Upper lobe of right lung (tissue), 1 donor: ENCODE results near the gene SCGB1D2. TPM values are rescaled to one million over a fixed set of nuclear protein-coding genes. Genes with fewer than 3 reads are reported as not detected.

Source experiments
- ATAC-seq: fragments of 200-7000 bp; cut with Tn5 transposase; one replicate; pipeline ENCODE4 v1.9.1; 2020; ENCODE audit warnings: mild to moderate bottlenecking, moderate library complexity
- DNase-seq: peaks from one replicate; pipeline ENCODE4 v3.0.0-alpha.2; 2020
- H3K27ac ChIP-seq: fragments of 200-600 bp; one replicate; pipeline ENCODE4 v1.8.0; 2022
- H3K27me3 ChIP-seq: fragments of 200-600 bp; one replicate; pipeline ENCODE4 v1.8.0; 2022; ENCODE audit warnings: mild to moderate bottlenecking
- H3K36me3 ChIP-seq: fragments of 200-600 bp; one replicate; pipeline ENCODE4 v1.8.0; 2022
- H3K4me1 ChIP-seq: fragments of 200-600 bp; one replicate; pipeline ENCODE4 v1.8.0; 2022
- H3K4me3 ChIP-seq: fragments of 200-600 bp; one replicate; pipeline ENCODE4 v1.8.0; 2022; ENCODE audit warnings: mild to moderate bottlenecking
- H3K9me3 ChIP-seq: fragments of 200-600 bp; one replicate; pipeline ENCODE4 v1.8.0; 2022
- CTCF ChIP-seq: fragments of 200-600 bp; IDR thresholded peaks from one replicate; pipeline ENCODE4 v1.8.0; 2022; ENCODE audit warnings: antibody characterized with exemption
- intact Hi-C: fragments of 100-400 bp; cut with DNase I; formaldehyde crosslinking; loops from one replicate; pipeline ENCODE4 v1.11.0; 2022
- total RNA-seq: library from RNA; stranded (reverse); fragmentation: NEBNext Ultra II Directional; extraction: Animal tissue kit (Norgen Biotek cat#: 25700); gene quantifications from one replicate; pipeline ENCODE4 v1.2.1, GENCODE V29; 2021
- donor health status: DM: no; HTN: yes; CAD: no; lungs with severe emphysema.

SCGB1D2 gene
- total RNA-seq, 1 donor from 2014 or later = not detected

GRCh38 chr11:62273789-62274275 lies 31.8 kb downstream of the SCGB1D2 start:
- H3K4me1 ChIP-seq = no peaks in the 10 kb centered on the region
- no peaks in the 10 kb centered on the region for H3K9me3 ChIP-seq
- H3K36me3 ChIP-seq = no peaks in the 10 kb centered on the region
- intact Hi-C loops = no loop called here
- no peaks in the 10 kb centered on the region for H3K27me3 ChIP-seq
- no peak for ATAC-seq
- H3K27ac ChIP-seq = no peak overlapping the region
- DNase-seq = no peak
- TF ChIP-seq CTCF = no peak
- H3K4me3 ChIP-seq = no peak overlapping the region

- no peak for TF ChIP-seq CTCF
- H3K27me3 ChIP-seq = no peaks in the 10 kb centered on the region
- no peak for DNase-seq
- H3K4me3 ChIP-seq = no peak overlapping the region
- no peaks in the 10 kb centered on the region for H3K9me3 ChIP-seq
- ATAC-seq = no peak
- H3K4me1 ChIP-seq = no peaks in the 10 kb centered on the region
- intact Hi-C loops = no loop called here
- H3K36me3 ChIP-seq = no peaks in the 10 kb centered on the region
- no peak overlapping the region for H3K27ac ChIP-seq
Observed at GRCh38 chr11:62280452-62280851, 38.4 kb downstream of the SCGB1D2 start.

Other genes starting within 250 kb of the SCGB1D2 start
- 19.5 TPM for gene INCENP, start 118.2 kb upstream of the SCGB1D2 start, total RNA-seq
- gene SCGB1D1, start 52.0 kb upstream of the SCGB1D2 start, total RNA-seq = not detected
- gene SCGB2A1, start 33.6 kb upstream of the SCGB1D2 start, total RNA-seq = not detected
- gene SCGB2A2, start 27.9 kb downstream of the SCGB1D2 start, total RNA-seq = not detected
- gene SCGB1D4, start 56.8 kb downstream of the SCGB1D2 start, total RNA-seq = not detected
- 54.8 TPM for gene ASRGL1, start 95.2 kb downstream of the SCGB1D2 start, total RNA-seq
- 5.4 TPM for gene SCGB1A1, start 176.8 kb downstream of the SCGB1D2 start, total RNA-seq